ENCODE data around the gene GFOD1. TPM values are rescaled to one million over a fixed set of nuclear protein-coding genes. Genes with fewer than 3 reads are reported as not detected.

GFOD1 gene
- total RNA-seq, 1 donor from 2014 or later = 8.4 TPM

- TF ChIP-seq CTCF (IDR thresholded peaks at IDR 0.05) = no peak
- no peak for DNase-seq
- Mint-ChIP-seq H3K27ac (no peak overlapping the region), H3K9me3 (no peaks in the 10 kb centered on the region), H3K36me3 (ENCODE audit: low read depth) (peaks cover 57% of the 10 kb centered on the region), H3K4me1 (peaks cover 28% of the 10 kb centered on the region), H3K27me3 (no peaks in the 10 kb centered on the region), H3K4me3 (no peak overlapping the region)
- ATAC-seq (ENCODE audit: low read depth) = no peak
- intact Hi-C loops (cut with micrococcal nuclease) = no loop called here
- ChIA-PET POLR2A (no interaction called here), CTCF (no interaction called here)
Observed at GRCh38 chr6:13308332-13308731, 179.1 kb downstream of the GFOD1 start.

Other genes starting within 250 kb of the GFOD1 start
- 17.3 and 18.5 TPM in 2 replicates for gene TBC1D7, start 159.1 kb downstream of the GFOD1 start, total RNA-seq
- 9.7 and 12.4 TPM in 2 replicates for gene SIRT5, start 87.0 kb upstream of the GFOD1 start, total RNA-seq
- 67.5 and 74.4 TPM in 2 replicates for gene NOL7, start 127.7 kb upstream of the GFOD1 start, total RNA-seq
- gene RANBP9, start 224.2 kb upstream of the GFOD1 start, total RNA-seq = 30.7 and 34.7 TPM in 2 replicates